ENCODE measurements around the gene SYT7.

SYT7 gene

DNA sequence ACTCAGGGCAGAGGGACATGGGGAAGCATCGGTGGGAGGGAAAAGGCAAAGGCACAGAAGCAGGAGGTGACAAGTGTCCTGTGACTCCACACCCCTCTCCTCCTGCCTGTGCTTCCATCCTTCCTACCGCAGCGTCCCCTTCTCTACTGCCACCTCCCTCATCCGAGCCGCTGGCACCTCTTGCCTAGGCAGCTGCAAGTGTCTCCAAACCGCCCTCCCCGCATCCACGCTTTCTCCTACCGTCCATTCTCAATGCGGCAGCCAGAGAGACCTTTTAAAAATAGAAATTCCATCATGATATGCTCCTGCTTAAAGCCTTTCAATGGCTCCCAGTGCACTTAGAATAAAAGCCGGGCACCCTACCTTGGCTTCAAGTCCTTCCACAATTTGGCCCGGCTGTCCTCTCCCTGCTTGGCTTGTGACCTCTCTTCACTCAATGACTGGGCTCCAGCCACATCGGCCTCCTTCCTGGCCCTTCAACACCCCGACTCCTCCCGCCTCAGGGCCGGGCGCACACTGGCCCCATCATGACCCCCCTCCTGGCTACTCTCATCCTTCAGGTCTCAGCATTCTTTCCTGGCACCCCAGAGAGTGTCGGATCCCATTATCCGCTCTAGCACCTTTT lies 55.8 kb downstream of the SYT7 start (continued):
- no peak for TF ChIP-seq ZNF26 (tag by site-specific recombination; IDR thresholded peaks at IDR 0.05)
- no peak for TF ChIP-seq SALL2 (tag by site-specific recombination; IDR thresholded peaks at IDR 0.05; ENCODE audit: borderline replicate concordance)
- TF ChIP-seq, protein P1, sequence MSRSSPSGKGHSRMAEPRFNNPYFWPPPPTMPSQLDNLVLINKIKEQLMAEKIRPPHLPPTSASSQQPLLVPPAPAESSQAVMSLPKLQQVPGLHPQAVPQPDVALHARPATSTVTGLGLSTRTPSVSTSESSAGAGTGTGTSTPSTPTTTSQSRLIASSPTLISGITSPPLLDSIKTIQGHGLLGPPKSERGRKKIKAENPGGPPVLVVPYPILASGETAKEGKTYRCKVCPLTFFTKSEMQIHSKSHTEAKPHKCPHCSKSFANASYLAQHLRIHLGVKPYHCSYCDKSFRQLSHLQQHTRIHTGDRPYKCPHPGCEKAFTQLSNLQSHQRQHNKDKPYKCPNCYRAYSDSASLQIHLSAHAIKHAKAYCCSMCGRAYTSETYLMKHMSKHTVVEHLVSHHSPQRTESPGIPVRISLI (tag by site-specific recombination; IDR thresholded peaks at IDR 0.05) = no peak
- TF ChIP-seq ZNF488 (tag by site-specific recombination; IDR thresholded peaks at IDR 0.05) = no peak
- no peak for TF ChIP-seq ZNF174 (tag by site-specific recombination; IDR thresholded peaks at IDR 0.05)
- TF ChIP-seq ZEB2 (tag by site-specific recombination; IDR thresholded peaks at IDR 0.05) = no peak
- TF ChIP-seq ZNF133 (tag by site-specific recombination; IDR thresholded peaks at IDR 0.05) = no peak
- no peak for TF ChIP-seq SETDB1 (IDR thresholded peaks at IDR 0.05; ENCODE audit: insufficient read length, low read length)

DNA sequence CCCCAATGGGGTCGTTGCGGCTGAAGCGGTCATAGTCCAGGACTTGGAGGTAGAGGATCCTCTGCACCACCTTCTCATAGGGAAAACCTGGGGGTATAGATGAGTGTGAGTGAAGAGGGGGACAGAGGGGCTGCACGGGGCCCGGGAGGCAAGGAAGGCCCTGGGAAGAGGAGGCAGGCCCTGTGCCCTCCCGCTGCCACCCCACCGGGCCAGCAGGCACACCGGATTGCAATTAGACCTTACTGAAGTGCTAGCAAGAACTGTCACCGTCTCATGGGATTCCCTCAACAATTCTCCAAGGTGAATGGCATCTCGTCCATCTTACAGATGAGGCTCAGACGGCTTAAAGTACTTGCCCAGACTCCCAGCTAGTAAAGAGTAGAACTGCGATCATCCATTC lies 56.4 kb downstream of the SYT7 start:
- ChIA-PET CTCF (interaction anchor here (0.7 to 3.1 kb wide), 5 partner anchors 7 to 147 kb away, joined by 3 to 27 read pairs (median 4); no protein-coding TSS in a partner anchor), POLR2A (no interaction called here)
- Histone ChIP-seq H3K4me1 (ENCODE audit: control insufficient read depth, insufficient read depth, low read length) (no peaks in the 10 kb centered on the region), H3K4me3 (ENCODE audit: low read depth, low read length) (no peak overlapping the region), H3K27ac (ENCODE audit: extremely low read depth, low read depth, low read length) (no peak overlapping the region), H3K36me3 (ENCODE audit: control insufficient read depth in 2 of 2, insufficient read depth in 1 of 2, low read length in 2 of 2) (no peaks in the 10 kb centered on the region), H3K9me3 (ENCODE audit: control insufficient read depth, insufficient read depth, low read depth, low read length) (no peaks in the 10 kb centered on the region)
- TF ChIP-seq EGR2 (tag by site-specific recombination; IDR thresholded peaks at IDR 0.05; ENCODE audit: low read depth) = no peak
- no peak for TF ChIP-seq ZNF777 (tag by site-specific recombination; IDR thresholded peaks at IDR 0.05; ENCODE audit: borderline replicate concordance)
- TF ChIP-seq ZFP37 (tag by site-specific recombination; IDR thresholded peaks at IDR 0.05) = no peak
- no peak for TF ChIP-seq ZEB2 (tag by site-specific recombination; IDR thresholded peaks at IDR 0.05)
- TF ChIP-seq ZNF266 (tag by site-specific recombination; IDR thresholded peaks at IDR 0.05; ENCODE audit: low read depth) = no peak
- TF ChIP-seq ZSCAN5A (tag by site-specific recombination; IDR thresholded peaks at IDR 0.05) = no peak
- TF ChIP-seq ZNF280C (tag by site-specific recombination; IDR thresholded peaks at IDR 0.05) = no peak

DNA sequence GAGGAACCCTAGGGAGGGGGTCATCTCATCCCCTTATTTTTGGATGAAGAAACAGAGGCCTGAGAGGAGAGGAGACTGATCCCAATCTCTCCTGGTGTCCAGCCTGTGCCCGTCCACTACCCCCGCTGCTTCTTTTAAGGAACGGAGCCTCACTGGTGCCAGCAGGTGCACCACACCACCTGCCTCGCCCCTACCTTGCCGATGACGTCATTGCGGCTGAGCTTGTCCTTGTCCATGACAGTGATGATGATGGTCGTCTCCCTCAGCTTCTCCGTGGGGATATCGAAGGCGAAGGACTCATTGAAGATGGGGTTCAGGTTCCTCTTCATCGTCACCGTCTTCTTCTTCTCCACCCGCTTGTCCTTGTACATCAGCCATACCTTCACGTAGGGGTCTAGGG lies 58.0 kb downstream of the SYT7 start:
- Histone ChIP-seq H3K9me3 (ENCODE audit: control insufficient read depth, insufficient read depth, low read depth, low read length) (no peaks in the 10 kb centered on the region), H3K4me3 (ENCODE audit: low read depth, low read length) (no peak overlapping the region), H3K27ac (ENCODE audit: extremely low read depth, low read depth, low read length) (no peak overlapping the region), H3K4me1 (ENCODE audit: control insufficient read depth, insufficient read depth, low read length) (no peaks in the 10 kb centered on the region), H3K36me3 (ENCODE audit: control insufficient read depth in 2 of 2, insufficient read depth in 1 of 2, low read length in 2 of 2) (no peaks in the 10 kb centered on the region)
- ChIA-PET CTCF (interaction anchor here (0.6 to 17.2 kb wide), 5 partner anchors 9 to 426 kb away, joined by 3 to 325 read pairs (median 7); a partner anchor contains a TSS), POLR2A (no interaction called here)
- no peak for TF ChIP-seq ZBTB1 (tag by site-specific recombination; IDR thresholded peaks at IDR 0.05)
